Memory B cell (primary cell): Measurements from ENCODE around the gene TSPAN6.

Experiments used
- ATAC-seq: fragments of 150-1000 bp; cut with Tn5 transposase; 2 replicates; pipeline ENCODE4 v1.10.0; 2021; ENCODE audit warnings: low read depth, mild to moderate bottlenecking, moderate library complexity
- DNase-seq, 2 donors: peaks; one replicate each; pipeline ENCODE4 v3.0.0; 2022; ENCODE audit warnings: low spot score in 2 of 2
- H3K27ac Mint-ChIP-seq: one replicate; pipeline ENCODE4 v1.8.0; 2022; ENCODE audit warnings: mild to moderate bottlenecking, moderate library complexity, mixed read lengths
- H3K27me3 Mint-ChIP-seq: one replicate; pipeline ENCODE4 v1.8.0; 2022; ENCODE audit warnings: mixed read lengths
- H3K36me3 Mint-ChIP-seq: one replicate; pipeline ENCODE4 v1.8.0; 2022; ENCODE audit warnings: mild to moderate bottlenecking, mixed read lengths
- H3K4me1 Mint-ChIP-seq: one replicate; pipeline ENCODE4 v1.8.0; 2022; ENCODE audit warnings: mixed read lengths
- H3K4me3 Mint-ChIP-seq: one replicate; pipeline ENCODE4 v1.8.0; 2022; ENCODE audit warnings: mild to moderate bottlenecking, moderate library complexity, mixed read lengths
- H3K9me3 Mint-ChIP-seq: one replicate; pipeline ENCODE4 v1.8.0; 2022; ENCODE audit warnings: mixed read lengths

TSPAN6 gene

GRCh38 chrX:100635989-100636320 lies 651 bp downstream of the TSPAN6 start:
- DNase-seq = no peak
- no peak overlapping the region for H3K27ac Mint-ChIP-seq
- H3K9me3 Mint-ChIP-seq = no peaks in the 10 kb centered on the region
- H3K36me3 Mint-ChIP-seq = no peaks in the 10 kb centered on the region
- ATAC-seq = no peak
- H3K4me3 Mint-ChIP-seq = peak overlapping the region; percentile 85
- peaks cover 6% of the 10 kb centered on the region for H3K4me1 Mint-ChIP-seq
- H3K27me3 Mint-ChIP-seq = peaks cover 8% of the 10 kb centered on the region

- no peak for ATAC-seq
- no peak for DNase-seq
- no peak overlapping the region for H3K27ac Mint-ChIP-seq
- H3K4me1 Mint-ChIP-seq = peaks cover 6% of the 10 kb centered on the region
- no peaks in the 10 kb centered on the region for H3K9me3 Mint-ChIP-seq
- H3K4me3 Mint-ChIP-seq = no peak overlapping the region
- peaks cover 6% of the 10 kb centered on the region for H3K27me3 Mint-ChIP-seq
- no peaks in the 10 kb centered on the region for H3K36me3 Mint-ChIP-seq
Measured at GRCh38 chrX:100635040-100635439, 1.6 kb downstream of the TSPAN6 start.

- peak in 1 of 2 donors; percentile 9 for DNase-seq
Measured at GRCh38 chrX:100625985-100626491, 10.6 kb downstream of the TSPAN6 start.

GRCh38 chrX:100623001-100623400 lies 13.6 kb downstream of the TSPAN6 start:
- Mint-ChIP-seq H3K36me3 (no peaks in the 10 kb centered on the region), H3K4me1 (peaks cover 6% of the 10 kb centered on the region), H3K4me3 (no peak overlapping the region), H3K27me3 (peaks cover 1% of the 10 kb centered on the region), H3K27ac (no peak overlapping the region), H3K9me3 (peaks cover 1% of the 10 kb centered on the region)
- DNase-seq = no peak
- no peak for ATAC-seq

More at GRCh38 chrX:100625985-100626491, 10.6 kb downstream of the TSPAN6 start:
- no peak overlapping the region for H3K27ac Mint-ChIP-seq
- H3K4me3 Mint-ChIP-seq = peak overlapping the region; percentile 29
- H3K4me1 Mint-ChIP-seq = peaks cover 6% of the 10 kb centered on the region
- no peaks in the 10 kb centered on the region for H3K36me3 Mint-ChIP-seq
- no peaks in the 10 kb centered on the region for H3K27me3 Mint-ChIP-seq
- peak; percentile 91 for ATAC-seq
- no peaks in the 10 kb centered on the region for H3K9me3 Mint-ChIP-seq

- ATAC-seq (peak; percentile 47), DNase-seq (peak in 1 of 2 donors; percentile 4)
- Mint-ChIP-seq H3K27ac (no peak overlapping the region), H3K4me1 (no peaks in the 10 kb centered on the region), H3K9me3 (no peaks in the 10 kb centered on the region), H3K27me3 (peaks cover 6% of the 10 kb centered on the region), H3K36me3 (no peaks in the 10 kb centered on the region), H3K4me3 (no peak overlapping the region)
Measured at GRCh38 chrX:100615005-100615404, 21.6 kb downstream of the TSPAN6 start.

- H3K4me3 Mint-ChIP-seq = no peak overlapping the region
- no peaks in the 10 kb centered on the region for H3K9me3 Mint-ChIP-seq
- no peak for ATAC-seq
- H3K4me1 Mint-ChIP-seq = no peaks in the 10 kb centered on the region
- no peak overlapping the region for H3K27ac Mint-ChIP-seq
- peaks cover 6% of the 10 kb centered on the region for H3K27me3 Mint-ChIP-seq
- H3K36me3 Mint-ChIP-seq = no peaks in the 10 kb centered on the region
- no peak for DNase-seq
Measured at GRCh38 chrX:100611951-100612350, 24.7 kb downstream of the TSPAN6 start.

- Mint-ChIP-seq H3K4me1 (peaks cover 6% of the 10 kb centered on the region), H3K27ac (no peak overlapping the region)
- ATAC-seq = no peak
Measured at GRCh38 chrX:100609591-100609990, 27.0 kb downstream of the TSPAN6 start.

GRCh38 chrX:100606753-100607152 lies 29.9 kb downstream of the TSPAN6 start:
- no peaks in the 10 kb centered on the region for H3K9me3 Mint-ChIP-seq
- peaks cover 4% of the 10 kb centered on the region for H3K27me3 Mint-ChIP-seq
- H3K36me3 Mint-ChIP-seq = no peaks in the 10 kb centered on the region
- H3K27ac Mint-ChIP-seq = no peak overlapping the region
- DNase-seq = peak in 1 of 2 donors; percentile 0
- H3K4me3 Mint-ChIP-seq = no peak overlapping the region
- peak; percentile 69 for ATAC-seq
- H3K4me1 Mint-ChIP-seq = peaks cover 6% of the 10 kb centered on the region

More at GRCh38 chrX:100609591-100609990, 27.0 kb downstream of the TSPAN6 start:
- H3K27me3 Mint-ChIP-seq = peaks cover 6% of the 10 kb centered on the region
- no peak for DNase-seq
- no peaks in the 10 kb centered on the region for H3K36me3 Mint-ChIP-seq
- H3K4me3 Mint-ChIP-seq = no peak overlapping the region
- H3K9me3 Mint-ChIP-seq = no peaks in the 10 kb centered on the region

GRCh38 chrX:100600758-100601157 lies 35.8 kb downstream of the TSPAN6 start:
- Mint-ChIP-seq H3K9me3 (no peaks in the 10 kb centered on the region), H3K4me1 (peaks cover 3% of the 10 kb centered on the region), H3K4me3 (no peak overlapping the region), H3K27me3 (peaks cover 4% of the 10 kb centered on the region), H3K27ac (no peak overlapping the region), H3K36me3 (no peaks in the 10 kb centered on the region)
- ATAC-seq (peak; percentile 56), DNase-seq (no peak)

GRCh38 chrX:100600340-100600739 lies 36.3 kb downstream of the TSPAN6 start:
- H3K4me3 Mint-ChIP-seq = no peak overlapping the region
- H3K27ac Mint-ChIP-seq = no peak overlapping the region
- no peak for ATAC-seq
- peaks cover 3% of the 10 kb centered on the region for H3K4me1 Mint-ChIP-seq
- peaks cover 4% of the 10 kb centered on the region for H3K27me3 Mint-ChIP-seq
- no peak for DNase-seq
- H3K9me3 Mint-ChIP-seq = no peaks in the 10 kb centered on the region
- no peaks in the 10 kb centered on the region for H3K36me3 Mint-ChIP-seq

GRCh38 chrX:100599456-100599855 lies 37.1 kb downstream of the TSPAN6 start:
- Mint-ChIP-seq H3K9me3 (no peaks in the 10 kb centered on the region), H3K4me1 (peaks cover 3% of the 10 kb centered on the region)
- DNase-seq = no peak

GRCh38 chrX:100596601-100597000 lies 40.0 kb downstream of the TSPAN6 start:
- H3K27ac Mint-ChIP-seq = no peak overlapping the region
- peaks cover 3% of the 10 kb centered on the region for H3K4me1 Mint-ChIP-seq
- H3K27me3 Mint-ChIP-seq = peaks cover 3% of the 10 kb centered on the region
- ATAC-seq = no peak
- no peak overlapping the region for H3K4me3 Mint-ChIP-seq
- no peak for DNase-seq
- no peaks in the 10 kb centered on the region for H3K36me3 Mint-ChIP-seq
- no peaks in the 10 kb centered on the region for H3K9me3 Mint-ChIP-seq

More at GRCh38 chrX:100599456-100599855, 37.1 kb downstream of the TSPAN6 start:
- no peak overlapping the region for H3K27ac Mint-ChIP-seq
- no peaks in the 10 kb centered on the region for H3K36me3 Mint-ChIP-seq
- no peak for ATAC-seq
- H3K4me3 Mint-ChIP-seq = no peak overlapping the region
- peaks cover 2% of the 10 kb centered on the region for H3K27me3 Mint-ChIP-seq

- ATAC-seq (no peak), DNase-seq (no peak)
- peaks cover 3% of the 10 kb centered on the region for H3K27me3 Mint-ChIP-seq
- H3K27ac Mint-ChIP-seq = no peak overlapping the region
- H3K36me3 Mint-ChIP-seq = no peaks in the 10 kb centered on the region
- H3K9me3 Mint-ChIP-seq = no peaks in the 10 kb centered on the region
- no peak overlapping the region for H3K4me3 Mint-ChIP-seq
- H3K4me1 Mint-ChIP-seq = no peaks in the 10 kb centered on the region
Measured at GRCh38 chrX:100593581-100593980, 43.0 kb downstream of the TSPAN6 start.

- H3K27ac Mint-ChIP-seq = no peak overlapping the region
- no peak for ATAC-seq
- H3K9me3 Mint-ChIP-seq = no peaks in the 10 kb centered on the region
- no peaks in the 10 kb centered on the region for H3K36me3 Mint-ChIP-seq
- peaks cover 3% of the 10 kb centered on the region for H3K27me3 Mint-ChIP-seq
- H3K4me3 Mint-ChIP-seq = no peak overlapping the region
- DNase-seq = no peak
- H3K4me1 Mint-ChIP-seq = no peaks in the 10 kb centered on the region
Measured at GRCh38 chrX:100593126-100593525, 43.5 kb downstream of the TSPAN6 start.

GRCh38 chrX:100591256-100592051 lies 45.2 kb downstream of the TSPAN6 start:
- ATAC-seq (no peak), DNase-seq (no peak)
- no peak overlapping the region for H3K27ac Mint-ChIP-seq
- peaks cover 5% of the 10 kb centered on the region for H3K27me3 Mint-ChIP-seq
- no peaks in the 10 kb centered on the region for H3K4me1 Mint-ChIP-seq
- H3K4me3 Mint-ChIP-seq = no peak overlapping the region
- no peaks in the 10 kb centered on the region for H3K9me3 Mint-ChIP-seq
- H3K36me3 Mint-ChIP-seq = no peaks in the 10 kb centered on the region
